Stomach (tissue), 4 donors: ENCODE results near the gene SPECC1.

Experiments
- CTCF ChIP-seq, 7 experiments: fragments of 450-650 bp in 4 of 7; fragments of 200-600 bp in 3 of 7; sonication (generic) in 3 of 7; IDR thresholded peaks; one replicate each; pipeline ENCODE4 v1.5.1; 2016 to 2019; ENCODE audit warnings: antibody characterized with exemption in 7 of 7, control low read depth in 2 of 7, mild to moderate bottlenecking in 1 of 7
- POLR2A ChIP-seq, 4 donors: fragments of 450-650 bp; IDR thresholded peaks; one replicate each; pipeline ENCODE4 v1.6.1; 2016; ENCODE audit warnings: antibody characterized with exemption in 4 of 4, control low read depth in 2 of 4, mild to moderate bottlenecking in 1 of 4, moderate library complexity in 1 of 4
- POLR2AphosphoS5 ChIP-seq, 3 donors: sonication (generic); formaldehyde crosslinking; IDR thresholded peaks; one replicate each; pipeline ENCODE4 v1.6.1; 2016; ENCODE audit warnings: antibody characterized with exemption in 3 of 3

- no peak for TF ChIP-seq CTCF (IDR thresholded peaks at IDR 0.05)
- no peak for TF ChIP-seq POLR2A (IDR thresholded peaks at IDR 0.05)
- no peak for TF ChIP-seq POLR2AphosphoS5 (IDR thresholded peaks at IDR 0.05)
Observed at GRCh38 chr17:20211246-20211645, 202.1 kb downstream of the SPECC1 start.
